HK-2 (cell line): Measurements from ENCODE around the gene CSMD2.
"Not testable (repeated sequence)": the region's sequence is repeated elsewhere in the genome, so short reads cannot be mapped to it uniquely, and the experiment has no call there.

ENCODE experiments used
- DNase-seq: peaks from one replicate; pipeline ENCODE4 v3.0.0-alpha.2; 2018; ENCODE audit not compliant: unreplicated experiment

CSMD2 gene

DNA sequence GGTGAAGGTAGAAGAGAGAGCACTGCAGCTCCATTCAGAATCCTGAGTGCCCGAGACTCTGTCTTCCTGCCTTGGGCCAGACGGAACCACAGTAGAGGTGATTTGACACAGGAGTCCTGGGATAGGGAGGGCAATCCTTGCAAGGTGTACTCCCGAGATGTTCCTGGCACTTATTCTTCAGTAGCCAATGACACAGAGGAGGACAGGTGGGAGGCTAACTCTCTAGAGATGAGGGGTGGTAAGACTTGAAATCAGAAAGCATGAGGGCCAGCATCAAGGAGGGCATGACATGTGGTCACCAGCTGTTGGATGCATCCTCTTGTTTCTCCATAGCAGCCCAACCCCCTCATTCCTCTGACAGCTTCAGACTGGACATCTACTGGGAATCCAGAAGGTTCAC lies 56.3 kb downstream of the CSMD2 start:
- DNase-seq = no peak

DNA sequence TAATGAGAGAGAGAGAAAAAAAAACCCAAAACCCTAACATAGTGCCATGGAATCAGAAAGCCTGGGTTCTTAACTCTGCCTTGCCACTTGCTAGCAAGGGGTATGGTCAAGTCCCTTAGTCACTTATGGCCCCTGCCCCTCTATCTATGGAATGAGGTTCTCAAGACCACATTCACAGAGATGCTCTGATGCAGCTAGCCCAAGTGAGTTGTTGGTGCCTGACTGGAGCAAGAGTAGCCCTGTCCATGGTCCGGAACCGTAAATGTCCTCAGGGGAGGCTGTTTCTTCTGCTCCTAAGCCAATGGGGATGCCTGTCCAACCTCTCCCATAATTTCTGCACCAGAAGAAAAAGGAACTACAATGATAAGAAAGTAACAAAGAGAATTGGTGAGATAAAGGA lies 56.8 kb downstream of the CSMD2 start:
- no peak for DNase-seq

DNA sequence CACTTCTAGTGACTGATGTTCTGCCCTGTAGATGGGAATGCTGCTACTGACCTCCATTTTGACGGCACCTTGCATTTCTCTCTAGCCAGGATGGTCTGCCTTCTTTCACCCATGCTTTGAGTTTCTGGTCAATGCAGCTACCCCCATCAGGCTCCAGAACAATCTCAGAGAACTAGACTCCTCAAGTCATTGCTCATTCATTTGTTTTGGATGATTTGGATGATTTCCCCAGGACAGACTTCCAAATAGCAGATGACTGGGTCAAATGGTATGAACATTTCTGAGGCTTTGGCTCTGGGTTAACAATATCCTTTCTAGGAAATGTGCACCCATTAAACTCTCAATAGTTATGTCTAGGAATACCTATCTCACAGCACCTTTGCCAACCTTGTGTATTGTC lies 63.9 kb downstream of the CSMD2 start:
- no peak for DNase-seq

DNA sequence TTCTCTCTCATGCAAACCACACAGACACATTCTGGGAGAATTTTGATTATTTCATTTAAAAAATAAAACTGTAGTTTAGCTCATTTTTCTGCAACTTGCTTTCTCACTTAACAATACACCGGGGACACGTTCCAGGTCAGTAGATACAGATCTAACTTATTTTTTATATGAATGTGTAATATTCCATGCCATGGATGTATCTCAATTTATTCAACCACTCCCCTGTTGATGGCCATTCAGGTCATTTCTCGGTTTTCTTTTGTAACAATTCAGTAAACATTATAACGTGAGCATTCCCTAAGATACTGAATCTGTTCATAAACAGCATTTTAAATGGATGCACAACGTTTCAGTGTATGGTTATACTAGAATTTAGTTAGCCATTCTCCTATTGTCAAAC lies 64.7 kb downstream of the CSMD2 start:
- no peak for DNase-seq

DNA sequence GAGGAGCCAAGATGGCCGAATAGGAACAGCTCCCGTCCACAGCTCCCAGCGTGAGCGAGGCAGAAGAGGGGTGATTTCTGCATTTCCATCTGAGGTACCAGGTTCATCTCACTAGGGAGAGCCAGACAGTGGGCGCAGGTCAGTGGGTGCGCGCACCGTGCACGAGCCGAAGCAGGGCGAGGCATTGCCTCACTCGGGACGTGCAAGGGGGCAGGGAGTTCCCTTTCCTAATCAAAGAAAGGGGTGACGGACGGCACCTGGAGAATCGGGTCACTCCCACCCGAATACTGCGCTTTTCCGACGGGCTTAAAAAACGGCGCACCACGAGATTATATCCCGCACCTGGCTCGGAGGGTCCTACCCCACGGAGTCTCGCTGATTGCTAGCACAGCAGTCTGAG lies 72.6 kb downstream of the CSMD2 start:
- not testable (repeated sequence) for DNase-seq

DNA sequence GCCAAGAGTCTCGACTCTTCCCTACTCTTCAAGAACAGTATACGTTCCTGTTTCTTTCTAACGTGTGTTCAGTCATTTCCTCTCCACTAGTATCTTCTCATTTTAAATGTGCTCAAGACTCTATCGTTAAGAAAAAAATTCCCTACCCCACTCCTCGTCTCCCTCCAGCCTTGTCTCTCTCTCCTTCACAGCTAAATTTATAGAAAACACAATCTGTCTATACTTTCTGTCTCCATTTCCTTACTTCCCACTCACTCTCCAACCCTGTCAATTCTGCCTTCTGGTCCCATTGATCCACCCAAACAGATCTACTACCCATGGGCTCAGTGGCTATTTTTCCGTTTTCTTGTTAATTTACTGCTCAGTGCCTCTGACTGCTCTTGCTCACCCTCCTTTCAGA lies 75.3 kb downstream of the CSMD2 start:
- no peak for DNase-seq

DNA sequence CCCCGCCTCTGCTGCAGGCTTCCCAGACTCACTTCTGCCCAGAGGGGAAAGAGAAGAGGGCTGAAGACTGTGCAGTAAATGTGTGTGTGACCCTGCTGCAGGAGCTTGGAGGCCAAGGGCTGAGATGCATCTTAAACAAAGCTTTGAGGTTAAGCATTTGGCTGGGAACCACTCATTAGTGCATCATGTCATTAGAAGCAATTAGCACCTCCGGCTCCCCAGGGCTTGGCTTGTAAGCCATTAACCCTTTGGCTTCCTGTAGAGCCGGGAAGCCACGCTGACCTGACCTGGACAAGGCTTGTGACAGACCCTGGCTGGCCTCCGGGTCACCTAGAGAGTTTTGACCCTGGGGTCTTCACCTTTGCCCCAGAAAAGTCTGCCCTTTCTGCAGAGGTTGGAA lies 77.0 kb downstream of the CSMD2 start:
- DNase-seq = no peak

DNA sequence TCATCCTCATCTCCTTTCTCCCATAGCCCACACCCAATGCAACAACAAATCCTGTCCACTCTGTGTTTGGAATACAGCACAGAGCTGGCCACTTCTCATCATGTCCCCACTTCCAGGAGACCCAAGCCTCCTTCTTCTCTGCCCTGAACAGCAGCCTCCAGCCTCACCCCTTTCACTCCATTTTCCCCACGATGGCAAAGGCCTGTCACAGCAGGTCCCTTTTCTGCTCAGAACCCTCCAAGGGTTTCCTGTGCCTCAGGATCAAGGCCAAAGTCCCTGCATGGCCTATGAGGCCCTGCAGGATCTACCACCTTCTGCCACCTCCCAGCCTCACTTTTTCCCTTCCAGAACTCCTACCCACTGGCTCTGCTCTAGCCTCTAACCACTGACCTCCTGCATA lies 78.5 kb downstream of the CSMD2 start:
- DNase-seq = no peak

DNA sequence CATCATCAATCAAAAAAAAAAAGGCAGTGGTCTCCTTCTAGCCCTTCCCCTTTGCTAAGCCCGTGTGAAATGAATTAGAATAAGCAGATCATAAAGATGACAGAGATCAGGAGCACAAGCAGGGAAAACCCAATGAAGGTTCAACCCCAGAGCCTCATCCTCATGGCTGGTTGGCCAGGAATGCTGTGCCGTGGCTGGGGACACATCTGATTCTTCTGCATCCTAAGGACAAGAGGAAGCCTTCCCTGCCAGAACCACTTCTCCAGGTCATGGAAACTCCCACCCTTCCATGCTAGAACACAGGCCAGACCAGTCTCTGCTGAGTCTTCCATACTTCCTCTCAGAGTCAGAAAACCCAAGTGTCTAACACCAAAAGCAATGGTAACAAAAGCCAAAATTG lies 81.1 kb downstream of the CSMD2 start:
- no peak for DNase-seq

DNA sequence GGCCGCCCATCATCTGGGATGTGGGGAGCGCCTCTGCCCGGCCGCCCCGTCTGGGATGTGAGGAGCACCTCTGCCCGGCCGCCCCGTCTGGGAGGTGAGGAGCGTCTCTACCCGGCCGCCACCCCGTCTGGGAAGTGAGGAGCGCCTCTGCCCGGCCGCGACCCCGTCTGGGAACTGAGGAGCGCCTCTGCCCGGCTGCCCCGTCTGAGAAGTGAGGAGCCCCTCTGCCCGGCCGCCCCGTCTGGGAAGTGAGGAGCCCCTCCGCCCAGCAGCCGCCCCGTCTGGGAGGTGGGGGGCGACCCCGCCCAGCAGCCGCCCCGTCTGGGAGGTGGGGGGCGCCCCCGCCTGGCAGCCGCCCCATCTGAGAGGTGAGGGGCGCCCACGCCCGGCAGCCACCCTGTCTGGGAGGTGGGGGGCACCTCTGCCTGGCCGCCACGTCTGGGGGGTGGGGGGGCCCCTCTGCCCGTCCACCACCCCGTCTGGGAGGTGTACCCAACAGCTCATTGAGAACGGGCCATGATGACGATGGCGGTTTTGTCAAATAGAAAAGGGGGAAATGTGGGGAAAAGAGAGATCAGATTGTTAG lies 82.9 kb downstream of the CSMD2 start:
- not testable (repeated sequence) for DNase-seq

DNA sequence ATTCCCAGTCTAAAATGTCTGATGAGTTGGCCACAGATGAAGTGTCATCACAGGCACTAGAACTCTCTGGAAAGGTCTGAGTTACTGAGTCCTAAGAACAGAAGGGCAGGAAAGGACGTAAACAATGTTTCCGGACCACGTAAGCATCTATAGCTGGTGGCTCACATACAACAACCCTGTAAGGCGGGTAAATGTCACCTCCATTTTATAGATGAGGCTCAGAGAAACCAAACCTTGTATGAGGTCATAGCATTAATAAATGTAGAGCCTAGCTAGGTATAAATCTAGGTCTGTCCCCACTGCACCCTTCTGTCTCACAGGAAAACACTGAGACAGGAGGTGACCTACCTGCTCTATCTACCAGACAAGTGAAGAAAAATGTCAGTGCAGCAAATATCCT lies 86.6 kb downstream of the CSMD2 start:
- no peak for DNase-seq

DNA sequence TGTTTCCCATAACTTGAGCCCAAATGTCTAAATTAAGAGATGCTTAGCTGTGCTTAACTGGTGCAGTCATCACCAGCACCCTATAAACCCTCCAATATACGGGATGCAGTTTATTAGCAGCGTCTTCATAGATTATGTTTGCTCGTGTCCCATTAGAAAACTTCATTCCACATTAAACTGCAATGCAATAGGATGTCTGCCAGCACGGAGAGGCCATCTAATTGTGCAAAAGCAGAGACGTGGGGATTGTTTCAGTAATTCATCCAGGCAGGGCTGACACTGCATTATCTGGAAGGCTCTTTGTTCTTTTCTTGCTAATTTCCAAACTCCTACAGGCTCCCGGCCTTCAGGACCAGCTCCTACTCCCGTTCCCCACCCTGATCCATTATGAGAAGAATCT lies 89.5 kb downstream of the CSMD2 start:
- DNase-seq = no peak

DNA sequence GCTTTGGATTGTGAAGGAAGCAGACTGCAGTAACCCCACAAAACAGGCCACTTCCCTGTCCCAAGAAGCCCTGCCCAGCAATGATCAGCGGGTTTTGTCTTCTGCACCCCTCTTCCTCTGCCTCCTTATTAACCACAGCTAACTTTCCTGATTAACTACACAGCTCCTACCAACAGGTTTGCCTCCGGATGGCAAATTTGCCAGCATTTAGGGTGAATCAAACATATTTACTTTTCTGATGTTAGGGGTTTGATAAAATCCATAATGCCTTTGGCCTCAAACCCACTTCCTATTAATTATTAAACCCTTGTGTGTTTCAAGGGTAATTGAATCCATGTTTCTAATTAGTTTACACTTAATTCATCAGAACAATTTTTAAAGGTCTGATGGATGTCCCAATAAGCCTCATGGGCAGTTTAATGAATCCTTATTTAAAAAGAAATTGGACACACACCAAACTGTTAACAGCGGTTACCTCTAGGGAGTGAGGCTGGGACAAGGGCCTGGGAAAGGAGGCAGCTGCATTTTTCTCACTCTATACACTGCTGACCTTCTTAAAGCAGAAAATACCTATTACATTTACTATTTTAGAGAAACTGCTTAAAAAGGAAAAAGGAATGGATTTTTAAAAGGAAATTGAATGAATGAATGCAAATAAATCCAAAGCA lies 91.9 kb downstream of the CSMD2 start:
- no peak for DNase-seq

DNA sequence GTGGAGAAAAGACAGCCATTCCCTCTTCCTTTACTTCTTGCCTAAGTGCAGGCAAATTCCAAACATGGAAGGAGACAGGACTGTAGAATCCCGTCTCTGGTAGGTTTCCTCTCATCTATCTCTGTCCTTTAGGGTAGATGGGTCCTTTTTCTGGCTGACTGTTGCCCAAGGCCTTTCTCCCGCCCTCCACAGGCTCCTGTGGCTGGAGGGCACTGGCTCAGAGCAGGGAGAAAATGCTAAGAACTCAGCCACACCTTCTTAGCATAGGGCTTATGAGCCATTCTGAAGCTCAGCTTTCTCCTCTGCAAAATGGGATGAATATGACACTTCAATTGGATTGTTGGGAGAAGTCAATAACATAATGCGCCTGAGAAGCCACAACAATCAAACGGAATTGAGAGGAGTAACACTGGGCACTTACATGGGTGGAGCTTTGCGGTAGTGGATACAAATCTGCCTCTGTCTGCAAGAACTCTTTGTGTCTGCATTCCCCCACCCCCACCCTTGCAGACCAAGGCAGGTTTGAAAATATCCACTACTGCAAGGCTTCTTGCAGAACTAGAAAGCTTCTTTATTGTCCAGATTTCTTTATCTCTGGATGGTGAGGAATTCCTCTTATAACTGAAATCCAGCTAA lies 94.7 kb downstream of the CSMD2 start:
- no peak for DNase-seq

DNA sequence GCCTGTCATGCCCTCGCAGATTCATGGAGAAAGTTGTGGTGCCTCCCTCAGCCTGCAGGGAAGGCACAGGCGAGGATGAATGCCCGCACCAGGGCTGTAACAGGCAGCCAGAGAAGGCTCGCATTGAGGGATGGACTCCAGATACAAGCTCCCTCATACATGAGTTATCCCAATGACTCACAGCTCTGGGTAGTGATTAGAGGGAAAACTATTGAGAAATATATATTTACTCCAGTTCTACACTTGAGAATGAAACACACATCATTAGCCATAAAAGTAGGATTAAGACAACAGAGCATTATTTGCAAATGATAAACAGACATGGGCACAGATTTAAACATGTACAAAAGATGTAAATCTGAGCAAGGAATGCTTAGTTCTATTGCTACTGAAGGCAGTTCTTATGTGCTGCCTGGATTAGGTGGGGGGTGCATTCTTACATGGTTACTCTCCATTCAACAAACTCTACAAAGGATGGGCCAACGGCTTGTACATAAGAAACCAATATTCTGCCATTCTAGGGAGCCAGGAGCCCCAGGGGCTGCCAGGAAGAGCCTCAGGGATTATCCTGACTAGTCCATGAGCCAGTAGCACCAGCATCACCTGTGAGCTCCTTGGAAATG lies 97.9 kb downstream of the CSMD2 start:
- DNase-seq = no peak

DNA sequence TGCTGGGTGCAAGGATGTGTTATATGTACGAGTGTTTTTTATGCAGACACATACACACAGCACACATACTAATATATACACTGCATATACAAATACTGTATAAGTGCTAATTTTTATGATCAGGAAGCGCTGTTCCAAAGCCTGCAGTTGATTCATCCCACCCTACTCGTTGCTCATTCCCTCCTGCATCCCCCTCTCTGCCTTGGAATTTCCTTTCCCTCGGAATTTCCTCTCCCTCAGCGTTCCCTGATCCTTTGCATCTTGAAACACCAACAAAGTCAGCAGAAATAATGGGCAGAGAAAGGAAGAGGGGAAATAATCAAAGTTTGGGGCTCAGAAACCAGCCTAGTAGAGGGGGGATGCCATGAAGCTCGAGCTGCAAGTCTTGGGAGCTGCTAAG lies 98.9 kb downstream of the CSMD2 start:
- no peak for DNase-seq

DNA sequence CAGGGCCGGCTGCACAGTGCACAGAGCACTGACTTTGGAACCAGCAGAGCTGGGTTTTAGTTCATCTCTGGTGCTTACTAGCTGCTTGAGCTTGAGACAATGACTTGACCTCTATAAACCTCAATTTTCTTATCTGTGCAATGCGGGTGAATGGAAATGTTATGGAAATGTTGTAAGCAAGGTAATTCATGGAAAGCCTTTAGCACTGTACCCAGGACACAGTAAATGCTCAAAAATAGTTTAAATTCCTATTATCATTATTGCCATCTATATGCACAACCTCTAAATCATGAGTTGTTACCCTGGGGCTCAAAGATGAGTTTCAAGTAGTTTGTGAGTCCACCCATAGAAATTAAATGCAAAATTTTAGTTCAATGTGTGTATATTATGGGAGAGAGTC lies 99.5 kb downstream of the CSMD2 start:
- no peak for DNase-seq

DNA sequence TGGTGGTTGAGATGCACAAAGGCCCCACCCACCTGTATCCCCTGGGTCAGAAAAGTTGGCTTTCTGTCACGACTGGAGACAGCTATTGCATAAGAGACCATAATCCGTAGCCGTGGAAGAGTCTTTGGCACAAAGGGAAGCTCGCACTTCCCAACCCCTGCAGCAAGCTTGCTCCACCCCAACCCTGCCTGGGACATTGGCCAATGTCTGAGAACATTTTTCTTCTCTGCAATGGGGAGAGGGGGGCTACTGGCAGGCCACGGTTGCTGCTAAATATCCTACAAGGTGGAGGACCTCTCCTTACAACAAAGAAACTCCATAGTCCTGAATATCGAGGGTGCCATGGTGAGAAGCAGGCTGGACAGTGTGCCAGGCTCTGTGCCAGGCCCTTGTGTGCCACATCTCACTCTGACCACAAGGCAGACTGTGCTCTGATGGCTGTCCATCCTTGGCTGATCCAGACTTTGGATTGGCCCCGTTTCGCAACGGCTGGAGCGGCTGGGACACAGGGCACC lies 104.1 kb downstream of the CSMD2 start:
- DNase-seq = no peak

DNA sequence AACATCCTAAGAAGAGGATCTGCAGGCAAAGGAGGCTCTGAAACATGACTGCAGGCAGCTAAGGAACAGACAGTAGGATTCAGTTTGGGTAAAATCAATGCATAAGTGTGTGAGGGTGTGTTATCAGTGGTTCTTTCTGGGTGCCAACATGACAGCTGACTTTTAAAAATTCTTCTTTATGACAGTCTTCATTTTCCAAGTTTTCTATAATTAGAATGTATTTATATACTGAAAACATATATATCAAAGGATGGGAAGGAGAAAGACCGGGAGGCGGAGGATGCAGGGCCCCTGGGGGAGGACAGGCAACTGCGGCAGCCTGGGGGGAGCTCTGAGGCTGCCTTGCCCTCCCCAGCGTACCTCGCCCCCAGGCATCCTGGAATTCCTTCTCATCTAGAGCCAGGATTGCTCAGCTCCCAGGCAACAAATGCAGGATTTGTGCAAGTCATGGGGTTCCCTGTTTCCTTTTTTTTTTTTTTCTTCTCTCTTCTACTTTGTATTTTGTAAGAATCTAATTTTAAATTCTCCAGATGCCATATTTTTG lies 104.8 kb downstream of the CSMD2 start:
- DNase-seq = no peak

DNA sequence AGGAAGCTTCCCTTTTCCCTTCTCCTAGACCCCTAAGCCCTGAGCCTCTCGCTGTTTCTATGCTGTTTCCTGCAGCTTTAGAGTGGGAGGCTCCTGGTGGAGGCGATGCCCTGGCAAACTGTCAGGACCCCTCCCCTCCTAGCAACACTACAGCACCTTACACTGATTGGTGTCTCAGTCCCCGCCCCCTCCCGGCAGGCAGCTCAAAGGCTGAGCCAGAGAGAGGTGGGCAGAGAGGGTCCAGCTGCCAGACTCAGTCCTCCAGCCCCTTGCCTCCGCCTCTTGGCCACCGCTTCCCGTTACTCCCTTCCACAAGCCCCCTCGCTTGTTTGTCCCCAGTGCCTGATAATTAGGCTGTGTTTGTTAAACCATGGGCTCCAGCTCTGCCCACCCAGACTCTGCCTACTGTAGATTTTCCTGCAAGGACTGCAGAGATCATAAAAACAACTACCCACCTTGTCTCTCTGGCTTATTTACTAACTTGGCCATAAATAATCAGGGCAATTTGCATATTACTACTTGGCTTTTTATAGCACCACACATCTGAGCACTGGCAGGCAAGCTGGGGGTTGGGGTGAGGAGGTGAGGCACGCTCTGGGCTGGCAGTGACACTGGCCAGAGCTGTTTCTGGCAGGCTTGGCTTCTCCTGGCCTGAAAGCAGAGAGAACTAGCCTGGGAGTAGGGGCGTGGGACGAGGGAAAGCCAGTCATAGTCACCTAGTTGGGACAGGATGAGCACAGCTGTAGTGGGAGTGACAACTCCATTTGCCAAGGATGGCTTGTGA lies 107.5 kb downstream of the CSMD2 start:
- DNase-seq = no peak

DNA sequence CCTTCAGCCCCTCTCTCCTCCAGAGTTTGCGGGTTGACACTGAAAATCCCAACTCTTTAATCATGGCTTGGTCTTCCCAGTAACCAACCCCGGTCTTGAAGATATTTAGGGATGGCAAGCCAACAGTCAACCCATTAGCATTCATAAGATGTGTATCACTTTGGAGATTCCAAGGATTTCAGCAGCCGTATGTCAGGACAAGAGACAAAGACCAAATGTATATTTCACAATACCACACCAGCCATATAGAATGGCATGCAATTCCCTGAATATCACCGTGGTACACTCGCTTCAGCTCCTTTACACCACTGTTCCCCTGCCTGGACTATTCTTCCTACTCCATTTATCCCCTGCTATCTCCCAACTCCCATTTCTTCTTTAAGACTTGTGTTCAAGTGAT lies 109.2 kb downstream of the CSMD2 start:
- no peak for DNase-seq

DNA sequence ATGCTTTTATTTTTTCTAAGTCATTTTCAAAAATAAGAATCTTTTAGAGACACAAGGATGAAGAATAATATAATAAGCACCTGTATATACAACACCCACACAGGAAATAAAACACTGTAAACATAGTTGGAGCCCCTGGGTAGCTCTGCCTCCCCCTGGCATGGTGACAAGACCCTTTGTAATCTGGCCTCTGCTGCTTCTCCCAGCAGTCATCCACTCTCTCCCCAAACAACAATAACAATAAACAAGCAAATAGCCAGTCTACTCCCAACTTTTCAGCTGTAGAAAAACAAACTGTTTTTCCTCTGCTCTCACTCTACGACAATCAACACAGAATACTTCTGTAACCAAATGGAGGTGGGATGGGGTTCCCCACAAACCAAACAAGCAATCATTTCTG lies 110.1 kb downstream of the CSMD2 start:
- no peak for DNase-seq
